Measurements from ENCODE around the gene PSME2. TPM values are rescaled to one million over a fixed set of nuclear protein-coding genes. Genes with fewer than 3 reads are reported as not detected.

The PSME2 gene
- total and polyA plus RNA-seq, 9 of the 15 experiments (the other 6 are each of a cell fraction or from before 2014, with no cell fraction given), result 111 to 579 (median 159) TPM

DNA sequence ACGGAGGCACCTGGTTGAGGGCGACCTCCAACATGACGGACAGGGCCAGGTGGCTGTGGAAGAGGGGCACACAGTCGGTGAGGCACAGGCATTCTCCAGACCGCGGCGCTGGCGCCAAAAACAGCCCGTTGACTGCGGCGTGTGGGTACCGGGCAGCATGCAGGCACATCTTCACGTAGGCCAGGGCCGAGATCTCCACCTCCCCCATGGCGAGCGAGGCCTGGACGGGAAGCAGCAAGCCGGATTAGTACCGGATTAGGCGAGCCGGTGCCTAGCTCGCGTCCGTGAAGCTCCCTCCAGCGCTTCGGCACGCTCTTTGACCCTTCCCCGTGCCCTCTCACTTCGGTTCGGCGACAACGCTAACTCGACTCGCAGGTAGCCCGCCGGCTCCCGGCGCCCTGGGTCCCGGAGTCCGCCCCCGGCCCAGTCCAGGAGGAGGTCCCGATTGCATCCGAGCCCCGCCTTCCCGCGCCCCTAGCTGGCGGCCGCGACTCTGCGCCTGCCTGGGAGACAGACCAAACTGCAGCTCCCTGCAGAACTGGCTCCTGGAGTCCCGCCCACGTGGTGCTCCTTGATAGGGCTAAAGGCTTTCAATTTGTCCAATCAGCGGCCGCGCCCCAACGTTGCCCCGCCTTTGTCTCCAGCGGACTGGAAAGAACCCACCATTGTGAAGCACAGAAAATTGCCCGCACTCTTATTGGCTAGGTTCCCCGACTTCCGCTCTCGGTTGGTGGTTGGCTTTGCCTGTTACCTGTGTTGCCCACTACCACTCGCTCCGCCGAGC, 5.1 kb downstream of the PSME2 start, which contains the start of gene EMC9:
TSS of gene EMC9 (minus strand) at position 495 of the 784 bp plus-strand sequence. CDS start at position 208, 287 bp downstream.
- H3K4me1 ChIP-seq (replicated peaks in 1 of 2; ENCODE audit: control insufficient read depth in 2 of 2, insufficient read depth in 2 of 2, low read length in 2 of 2), result peaks cover 31 to 43% of the 10 kb centered on the region in 2 experiments; a peak in 4 of 5 replicates
- TF ChIP-seq ZNF354B (CRISPR knock-in tag; IDR thresholded peaks at IDR 0.05), result no peak
- TF ChIP-seq CHCHD3 (CRISPR knock-in tag; IDR thresholded peaks at IDR 0.05), result no peak
- TF ChIP-seq, protein P1, sequence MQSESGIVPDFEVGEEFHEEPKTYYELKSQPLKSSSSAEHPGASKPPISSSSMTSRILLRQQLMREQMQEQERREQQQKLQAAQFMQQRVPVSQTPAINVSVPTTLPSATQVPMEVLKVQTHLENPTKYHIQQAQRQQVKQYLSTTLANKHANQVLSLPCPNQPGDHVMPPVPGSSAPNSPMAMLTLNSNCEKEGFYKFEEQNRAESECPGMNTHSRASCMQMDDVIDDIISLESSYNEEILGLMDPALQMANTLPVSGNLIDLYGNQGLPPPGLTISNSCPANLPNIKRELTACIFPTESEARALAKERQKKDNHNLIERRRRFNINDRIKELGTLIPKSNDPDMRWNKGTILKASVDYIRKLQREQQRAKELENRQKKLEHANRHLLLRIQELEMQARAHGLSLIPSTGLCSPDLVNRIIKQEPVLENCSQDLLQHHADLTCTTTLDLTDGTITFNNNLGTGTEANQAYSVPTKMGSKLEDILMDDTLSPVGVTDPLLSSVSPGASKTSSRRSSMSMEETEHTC (IDR thresholded peaks at IDR 0.05), result no peak
- TF ChIP-seq ZNF431 (CRISPR knock-in tag; IDR thresholded peaks at IDR 0.05), result no peak
- peak; percentile 58 for TF ChIP-seq RBM25 (IDR thresholded peaks at IDR 0.05; ENCODE audit: low read depth, low read length, severe bottlenecking)
- no peak for TF ChIP-seq ZNF644 (tag; IDR thresholded peaks at IDR 0.05; ENCODE audit: low read depth)
- TF ChIP-seq, protein P2, sequence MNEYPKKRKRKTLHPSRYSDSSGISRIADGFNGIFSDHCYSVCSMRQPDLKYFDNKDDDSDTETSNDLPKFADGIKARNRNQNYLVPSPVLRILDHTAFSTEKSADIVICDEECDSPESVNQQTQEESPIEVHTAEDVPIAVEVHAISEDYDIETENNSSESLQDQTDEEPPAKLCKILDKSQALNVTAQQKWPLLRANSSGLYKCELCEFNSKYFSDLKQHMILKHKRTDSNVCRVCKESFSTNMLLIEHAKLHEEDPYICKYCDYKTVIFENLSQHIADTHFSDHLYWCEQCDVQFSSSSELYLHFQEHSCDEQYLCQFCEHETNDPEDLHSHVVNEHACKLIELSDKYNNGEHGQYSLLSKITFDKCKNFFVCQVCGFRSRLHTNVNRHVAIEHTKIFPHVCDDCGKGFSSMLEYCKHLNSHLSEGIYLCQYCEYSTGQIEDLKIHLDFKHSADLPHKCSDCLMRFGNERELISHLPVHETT (CRISPR knock-in tag; conservative IDR thresholded peaks at IDR 0.05 in 1 of 2, IDR thresholded peaks at IDR 0.05 in 1 of 2), result no peak
- TF ChIP-seq, protein P3, sequence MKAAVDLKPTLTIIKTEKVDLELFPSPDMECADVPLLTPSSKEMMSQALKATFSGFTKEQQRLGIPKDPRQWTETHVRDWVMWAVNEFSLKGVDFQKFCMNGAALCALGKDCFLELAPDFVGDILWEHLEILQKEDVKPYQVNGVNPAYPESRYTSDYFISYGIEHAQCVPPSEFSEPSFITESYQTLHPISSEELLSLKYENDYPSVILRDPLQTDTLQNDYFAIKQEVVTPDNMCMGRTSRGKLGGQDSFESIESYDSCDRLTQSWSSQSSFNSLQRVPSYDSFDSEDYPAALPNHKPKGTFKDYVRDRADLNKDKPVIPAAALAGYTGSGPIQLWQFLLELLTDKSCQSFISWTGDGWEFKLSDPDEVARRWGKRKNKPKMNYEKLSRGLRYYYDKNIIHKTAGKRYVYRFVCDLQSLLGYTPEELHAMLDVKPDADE (conservative IDR thresholded peaks at IDR 0.05; ENCODE audit: control insufficient read depth, low read depth, low read length), result peak; percentile 70; the same call in 1 of the 2 replicates
- TF ChIP-seq KLF13 (tag; IDR thresholded peaks at IDR 0.05; ENCODE audit: borderline replicate concordance, low read depth), result no peak
- TF ChIP-seq, protein P4, sequence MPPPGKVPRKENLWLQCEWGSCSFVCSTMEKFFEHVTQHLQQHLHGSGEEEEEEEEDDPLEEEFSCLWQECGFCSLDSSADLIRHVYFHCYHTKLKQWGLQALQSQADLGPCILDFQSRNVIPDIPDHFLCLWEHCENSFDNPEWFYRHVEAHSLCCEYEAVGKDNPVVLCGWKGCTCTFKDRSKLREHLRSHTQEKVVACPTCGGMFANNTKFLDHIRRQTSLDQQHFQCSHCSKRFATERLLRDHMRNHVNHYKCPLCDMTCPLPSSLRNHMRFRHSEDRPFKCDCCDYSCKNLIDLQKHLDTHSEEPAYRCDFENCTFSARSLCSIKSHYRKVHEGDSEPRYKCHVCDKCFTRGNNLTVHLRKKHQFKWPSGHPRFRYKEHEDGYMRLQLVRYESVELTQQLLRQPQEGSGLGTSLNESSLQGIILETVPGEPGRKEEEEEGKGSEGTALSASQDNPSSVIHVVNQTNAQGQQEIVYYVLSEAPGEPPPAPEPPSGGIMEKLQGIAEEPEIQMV (tag; conservative IDR thresholded peaks at IDR 0.05; ENCODE audit: low read depth), result peak; percentile 99
- TF ChIP-seq KLF10 (CRISPR knock-in tag; IDR thresholded peaks at IDR 0.05), result no peak
- peak; percentile 19 for TF ChIP-seq POLR2B (IDR thresholded peaks at IDR 0.05; ENCODE audit: low read depth, partially characterized antibody)
- TF ChIP-seq PCBP1 (IDR thresholded peaks at IDR 0.05; ENCODE audit: low read depth, low read length, poor library complexity, severe bottlenecking), result no peak
- TF ChIP-seq CBX2 (IDR thresholded peaks at IDR 0.05; ENCODE audit: insufficient read depth, low read length, poor library complexity, severe bottlenecking), result no peak

More for the DNA sequence above, 5.1 kb downstream of the PSME2 start, which contains the start of gene EMC9:
- H2AFZ ChIP-seq (ENCODE audit: low read depth, low read length), result peak within 1 kb of the TSS; percentile 93
- peak within 1 kb of the TSS; percentile 87 for H3K27ac ChIP-seq (ENCODE audit: extremely low read depth, low read depth, low read length)
- peak; percentile 94 to 98 (median 95) for DNase-seq (ENCODE audit: extremely low read depth in 1 of 4, low spot score in 3 of 4)
- no peaks in the 10 kb centered on the region; the same call in 1 of the 2 replicates for H4K20me1 ChIP-seq (replicated peaks; ENCODE audit: control insufficient read depth, insufficient read depth, low read length)
- H3K9ac ChIP-seq (ENCODE audit: insufficient read depth in 1 of 2, low read depth in 2 of 2, low read length in 2 of 2), result peak within 1 kb of the TSS; percentile 79 to 95
- H3K9me1 ChIP-seq (ENCODE audit: control insufficient read depth, insufficient read depth, low read length), result peaks cover 5% of the 10 kb centered on the region
- BruUV-seq (replicated peaks), result TSS peak; percentile 33
- ChIA-PET CTCF (ENCODE audit: low intra/inter-chr PET ratio) (no interaction called here), POLR2A (interaction anchor here (0.5 to 1.3 kb wide), 11 partner anchors 9 to 108 kb away, joined by 3 to 4 read pairs (median 3); partner anchors contain the start of genes PCK2 and TM9SF1)
- H3K27me3 ChIP-seq (ENCODE audit: control insufficient read depth in 2 of 2, insufficient read depth in 2 of 2, low read length in 2 of 2), result no peaks in the 10 kb centered on the region
- in situ Hi-C loops (cut with MboI), result no loop called here
- 0% methylated on average over 30 of the region's 65 CpGs for WGBS (ENCODE audit: insufficient coverage, low coverage, missing lambda C conversion rate)
- H3K79me2 ChIP-seq (ENCODE audit: control insufficient read depth, insufficient read depth, low read length), result peaks cover 43% of the 10 kb centered on the region
- H3K4me3 ChIP-seq, result peak within 1 kb of the TSS; percentile 83
- peak; percentile 97 for FAIRE-seq
- ATAC-seq, result peak; percentile 95
- peak within 1 kb of the TSS; percentile 86 for H3K4me2 ChIP-seq (ENCODE audit: insufficient read depth, low read length)
- peaks cover 47% of the 10 kb centered on the region for H3K36me3 ChIP-seq (ENCODE audit: control insufficient read depth, insufficient read depth, low read length)
- no peaks in the 10 kb centered on the region for H3K9me3 ChIP-seq (replicated peaks; ENCODE audit: control insufficient read depth, insufficient read depth, low read depth, low read length)
- intact Hi-C loops (cut with micrococcal nuclease), result loop anchor here (10.0 kb wide), 1 partner anchor 46 kb away; the partner anchor contains the start of gene PCK2

Data from K562 (cell line).